ENCODE measurements around the gene ATAD1.
A peak's percentile ranks its signal among the peaks of the same experiment; 100 is the strongest.
"Not testable (repeated sequence)": the region's sequence is repeated elsewhere in the genome, so short reads cannot be mapped to it uniquely, and the experiment has no call there.

The ATAD1 gene

GRCh38 chr10:87817609-87818504 lies at the start of gene ATAD1:
TSS of gene ATAD1 (minus strand) at chr10:87818226. CDS start at chr10:87814599, 3,627 bp downstream.
- peak; percentile 84 for DNase-seq

GRCh38 chr10:87867453-87867852 lies 49.4 kb upstream of the ATAD1 start:
- DNase-seq = no peak

- DNase-seq = no peak
Observed at GRCh38 chr10:87866412-87866974, 48.5 kb upstream of the ATAD1 start.

- no peak for DNase-seq
Observed at GRCh38 chr10:87865241-87865881, 47.3 kb upstream of the ATAD1 start.

GRCh38 chr10:87864496-87865059 lies 46.6 kb upstream of the ATAD1 start:
- no peak for DNase-seq

GRCh38 chr10:87863951-87864495 lies 46.0 kb upstream of the ATAD1 start:
- DNase-seq = peak; percentile 36

- DNase-seq = peak; percentile 95
Observed at GRCh38 chr10:87863053-87863943, 45.3 kb upstream of the ATAD1 start, which contains the start of the genes KLLN and PTEN. TSS of gene KLLN (minus strand) at chr10:87863533. CDS start at chr10:87862487, 1,046 bp downstream. TSS of gene PTEN (plus strand) at chr10:87863625. CDS start at chr10:87864470, 845 bp downstream.

GRCh38 chr10:87862679-87863052 lies 44.6 kb upstream of the ATAD1 start:
- no peak for DNase-seq

- DNase-seq = peak; percentile 99
Observed at GRCh38 chr10:87861953-87862678, 44.1 kb upstream of the ATAD1 start.

GRCh38 chr10:87861566-87861952 lies 43.5 kb upstream of the ATAD1 start:
- DNase-seq = peak; percentile 75

- no peak for DNase-seq
Observed at GRCh38 chr10:87860816-87861403, 42.9 kb upstream of the ATAD1 start.

- peak; percentile 80 for DNase-seq
Observed at GRCh38 chr10:87860156-87860795, 42.2 kb upstream of the ATAD1 start.

- not testable (repeated sequence) for DNase-seq
Observed at GRCh38 chr10:87855665-87856064, 37.6 kb upstream of the ATAD1 start.

GRCh38 chr10:87855247-87855646 lies 37.2 kb upstream of the ATAD1 start:
- not testable (repeated sequence) for DNase-seq

GRCh38 chr10:87852089-87852488 lies 34.1 kb upstream of the ATAD1 start:
- DNase-seq = no peak

GRCh38 chr10:87850742-87851205 lies 32.7 kb upstream of the ATAD1 start:
- peak; percentile 67 for DNase-seq

- no peak for DNase-seq
Observed at GRCh38 chr10:87849001-87849400, 31.0 kb upstream of the ATAD1 start.

GRCh38 chr10:87847550-87847949 lies 29.5 kb upstream of the ATAD1 start:
- DNase-seq = no peak

- DNase-seq = not testable (repeated sequence)
Observed at GRCh38 chr10:87846711-87847110, 28.7 kb upstream of the ATAD1 start.

GRCh38 chr10:87846023-87846422 lies 28.0 kb upstream of the ATAD1 start:
- peak; percentile 62 for DNase-seq

Data from fibroblast of skin of right biceps (primary cell).